Neural crest cell (in vitro differentiated cells): ENCODE measurements around the gene STAU1. TPM values are rescaled to one million over a fixed set of nuclear protein-coding genes. Genes with fewer than 3 reads are reported as not detected.

Experiments
- DNase-seq: peaks from one replicate; pipeline ENCODE4 v3.0.0; 2021; ENCODE audit warnings: low read depth, mixed read lengths, low spot score
- H3K27ac Mint-ChIP-seq: one replicate; pipeline ENCODE4 v1.8.0; 2021; ENCODE audit warnings: mild to moderate bottlenecking, mixed read lengths; ENCODE audit not compliant: unreplicated experiment
- H3K27me3 Mint-ChIP-seq: 2 replicates; pipeline ENCODE4 v1.8.0; 2021; ENCODE audit warnings: low read depth, mild to moderate bottlenecking, mixed read lengths
- H3K36me3 Mint-ChIP-seq: 2 replicates; pipeline ENCODE4 v1.8.0; 2021; ENCODE audit warnings: low read depth, mild to moderate bottlenecking, mixed read lengths
- H3K4me1 Mint-ChIP-seq: 2 replicates; pipeline ENCODE4 v1.8.0; 2021; ENCODE audit warnings: mixed read lengths
- H3K4me3 Mint-ChIP-seq: one replicate; pipeline ENCODE4 v1.8.0; 2021; ENCODE audit warnings: mild to moderate bottlenecking, mixed read lengths
- H3K9me3 Mint-ChIP-seq: 2 replicates; pipeline ENCODE4 v1.8.0; 2021; ENCODE audit warnings: mixed read lengths
- CTCF ChIP-seq: fragments of 200-600 bp; sonication (generic); conservative IDR thresholded peaks from 2 replicates; pipeline ENCODE4 v1.5.0; 2021; ENCODE audit warnings: antibody characterized with exemption, mild to moderate bottlenecking
- total RNA-seq: library from RNA; stranded (reverse); gene quantifications from 2 replicates; pipeline ENCODE4 v1.2.1, GENCODE V29; 2021

STAU1 gene
- total RNA-seq, 1 donor from 2014 or later: 102 TPM

- H3K27ac Mint-ChIP-seq: no peak overlapping the region
- H3K4me1 Mint-ChIP-seq: peaks cover 20% of the 10 kb centered on the region
- no peak overlapping the region for H3K4me3 Mint-ChIP-seq
- no peak for DNase-seq
- H3K9me3 Mint-ChIP-seq: no peaks in the 10 kb centered on the region
- H3K36me3 Mint-ChIP-seq: peaks cover 4% of the 10 kb centered on the region
- no peak for TF ChIP-seq CTCF
- H3K27me3 Mint-ChIP-seq: no peaks in the 10 kb centered on the region
These were observed 26.5 kb downstream of the STAU1 start for GRCh38 chr20:49161428-49162152.

GRCh38 chr20:49160057-49160929 lies 27.8 kb downstream of the STAU1 start:
- no peaks in the 10 kb centered on the region for H3K9me3 Mint-ChIP-seq
- H3K27ac Mint-ChIP-seq: no peak overlapping the region
- peaks cover 4% of the 10 kb centered on the region for H3K36me3 Mint-ChIP-seq
- H3K4me1 Mint-ChIP-seq: peaks cover 21% of the 10 kb centered on the region
- H3K27me3 Mint-ChIP-seq: no peaks in the 10 kb centered on the region
- no peak for TF ChIP-seq CTCF
- no peak overlapping the region for H3K4me3 Mint-ChIP-seq
- DNase-seq: no peak

GRCh38 chr20:49157146-49157545 lies 31.0 kb downstream of the STAU1 start:
- no peak overlapping the region for H3K27ac Mint-ChIP-seq
- DNase-seq: no peak
- peaks cover 6% of the 10 kb centered on the region for H3K36me3 Mint-ChIP-seq
- no peak for TF ChIP-seq CTCF
- no peaks in the 10 kb centered on the region for H3K9me3 Mint-ChIP-seq
- no peaks in the 10 kb centered on the region for H3K27me3 Mint-ChIP-seq
- H3K4me1 Mint-ChIP-seq: peaks cover 25% of the 10 kb centered on the region
- no peak overlapping the region for H3K4me3 Mint-ChIP-seq

- TF ChIP-seq CTCF: no peak
- H3K27ac Mint-ChIP-seq: no peak overlapping the region
These were observed 31.7 kb downstream of the STAU1 start for GRCh38 chr20:49156481-49156880.

GRCh38 chr20:49151436-49151835 lies 36.7 kb downstream of the STAU1 start:
- peaks cover 24% of the 10 kb centered on the region for H3K4me1 Mint-ChIP-seq
- H3K27ac Mint-ChIP-seq: no peak overlapping the region
- peaks cover 15% of the 10 kb centered on the region for H3K36me3 Mint-ChIP-seq
- H3K9me3 Mint-ChIP-seq: no peaks in the 10 kb centered on the region
- no peak for DNase-seq
- no peaks in the 10 kb centered on the region for H3K27me3 Mint-ChIP-seq
- no peak overlapping the region for H3K4me3 Mint-ChIP-seq
- TF ChIP-seq CTCF: no peak

More at GRCh38 chr20:49156481-49156880, 31.7 kb downstream of the STAU1 start:
- Mint-ChIP-seq H3K9me3 (no peaks in the 10 kb centered on the region), H3K36me3 (peaks cover 8% of the 10 kb centered on the region), H3K4me1 (peaks cover 25% of the 10 kb centered on the region), H3K27me3 (no peaks in the 10 kb centered on the region), H3K4me3 (no peak overlapping the region)
- DNase-seq: no peak
